ENCODE data around the gene AGER. TPM values are rescaled to one million over a fixed set of nuclear protein-coding genes. Genes with fewer than 3 reads are reported as not detected.

AGER gene
- total and polyA plus RNA-seq, 2 donors (not counting 1 experiment from before 2014, with no cell fraction given): 0.50 to 0.78 TPM

GRCh38 chr6:32151863-32152768 is 31.9 kb downstream of the AGER start, which contains the start of gene PRRT1:
Gene PRRT1 (minus strand): TSS chr6:32151939. CDS start chr6:32151827, 112 bp downstream.
- H3K4me2 ChIP-seq (ENCODE audit: extremely low read depth, insufficient read depth, low read length): peak within 1 kb of the TSS; percentile 99
- peaks cover 18% of the 10 kb centered on the region for H3K4me1 ChIP-seq (ENCODE audit: control insufficient read depth, extremely low read depth, insufficient read depth, low read length)
- peak within 1 kb of the TSS; percentile 80 for H2AFZ ChIP-seq (ENCODE audit: low read length)
- H3K9ac ChIP-seq (ENCODE audit: insufficient read depth, low read length): peak within 1 kb of the TSS; percentile 52
- H3K4me3 ChIP-seq (replicated peaks in 1 of 4; ENCODE audit: control extremely low read depth in 1 of 4, insufficient read depth in 1 of 4, low read depth in 3 of 4, low read length in 4 of 4): peak within 1 kb of the TSS; percentile 53 to 96 (median 93)
- no peak for DNase-seq (ENCODE audit: low read depth in 2 of 2)
- TF ChIP-seq EZH2 (IDR thresholded peaks at IDR 0.05; ENCODE audit: low read length, missing control alignments): no peak
- TF ChIP-seq, protein P1, sequence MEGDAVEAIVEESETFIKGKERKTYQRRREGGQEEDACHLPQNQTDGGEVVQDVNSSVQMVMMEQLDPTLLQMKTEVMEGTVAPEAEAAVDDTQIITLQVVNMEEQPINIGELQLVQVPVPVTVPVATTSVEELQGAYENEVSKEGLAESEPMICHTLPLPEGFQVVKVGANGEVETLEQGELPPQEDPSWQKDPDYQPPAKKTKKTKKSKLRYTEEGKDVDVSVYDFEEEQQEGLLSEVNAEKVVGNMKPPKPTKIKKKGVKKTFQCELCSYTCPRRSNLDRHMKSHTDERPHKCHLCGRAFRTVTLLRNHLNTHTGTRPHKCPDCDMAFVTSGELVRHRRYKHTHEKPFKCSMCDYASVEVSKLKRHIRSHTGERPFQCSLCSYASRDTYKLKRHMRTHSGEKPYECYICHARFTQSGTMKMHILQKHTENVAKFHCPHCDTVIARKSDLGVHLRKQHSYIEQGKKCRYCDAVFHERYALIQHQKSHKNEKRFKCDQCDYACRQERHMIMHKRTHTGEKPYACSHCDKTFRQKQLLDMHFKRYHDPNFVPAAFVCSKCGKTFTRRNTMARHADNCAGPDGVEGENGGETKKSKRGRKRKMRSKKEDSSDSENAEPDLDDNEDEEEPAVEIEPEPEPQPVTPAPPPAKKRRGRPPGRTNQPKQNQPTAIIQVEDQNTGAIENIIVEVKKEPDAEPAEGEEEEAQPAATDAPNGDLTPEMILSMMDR (conservative IDR thresholded peaks at IDR 0.05 in 1 of 2, IDR thresholded peaks at IDR 0.05 in 1 of 2; ENCODE audit: low read depth in 1 of 2, low read length in 2 of 2): no peak
- peaks cover 15% of the 10 kb centered on the region for H3K79me2 ChIP-seq (ENCODE audit: control insufficient read depth, insufficient read depth, low read length)
- H3K9me3 ChIP-seq (ENCODE audit: control insufficient read depth, insufficient read depth, low read depth, low read length): no peaks in the 10 kb centered on the region
- no peaks in the 10 kb centered on the region for H3K36me3 ChIP-seq (ENCODE audit: control insufficient read depth, insufficient read depth, low read length)
- H3K27ac ChIP-seq (ENCODE audit: insufficient read depth, low read length): peak within 1 kb of the TSS; percentile 95
- no peaks in the 10 kb centered on the region for H3K27me3 ChIP-seq (ENCODE audit: control insufficient read depth, insufficient read depth, low read length)
- H4K20me1 ChIP-seq (ENCODE audit: control insufficient read depth, extremely low read depth, insufficient read depth, low read length): no peaks in the 10 kb centered on the region

DNA sequence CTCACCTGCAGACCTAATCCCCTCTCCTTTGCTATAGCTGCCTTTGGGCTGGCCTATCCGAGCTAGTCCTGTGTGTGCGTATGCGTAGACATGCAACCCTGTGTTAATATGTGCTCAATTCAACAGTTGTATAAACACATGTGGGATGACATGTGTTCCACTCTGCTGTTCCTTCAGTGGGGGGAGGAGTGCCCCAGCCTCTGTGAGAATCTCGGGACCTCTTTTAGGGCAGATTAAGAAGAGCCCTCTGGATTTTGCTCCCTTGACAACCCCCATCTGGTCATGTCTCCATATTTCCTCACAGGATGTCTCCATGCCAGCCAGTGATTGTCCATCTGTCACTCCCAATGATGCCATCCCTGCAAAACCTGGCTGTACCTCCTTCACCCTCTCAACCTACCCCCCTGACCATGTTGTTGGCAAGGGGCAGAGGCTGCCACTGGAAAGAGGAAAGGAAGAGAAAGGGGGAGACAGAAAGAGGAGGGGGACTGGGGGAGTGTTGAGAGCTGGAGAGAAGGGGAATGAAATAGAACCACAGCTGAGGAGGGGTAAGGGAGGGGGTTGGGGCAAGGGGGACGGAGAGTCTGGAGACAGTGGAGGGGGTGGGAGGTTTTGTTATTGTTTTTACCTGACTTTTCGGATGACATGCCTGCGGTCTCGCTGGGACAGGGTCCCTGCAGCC is 32.7 kb downstream of the AGER start:
- H3K36me3 ChIP-seq (ENCODE audit: control insufficient read depth, insufficient read depth, low read length): no peaks in the 10 kb centered on the region
- no peak overlapping the region for H3K9ac ChIP-seq (ENCODE audit: insufficient read depth, low read length)
- H3K27ac ChIP-seq (ENCODE audit: insufficient read depth, low read length): no peak overlapping the region
- DNase-seq (ENCODE audit: low read depth in 2 of 2): no peak
- no peaks in the 10 kb centered on the region for H4K20me1 ChIP-seq (ENCODE audit: control insufficient read depth, extremely low read depth, insufficient read depth, low read length)
- H3K27me3 ChIP-seq (ENCODE audit: control insufficient read depth, insufficient read depth, low read length): no peaks in the 10 kb centered on the region
- TF ChIP-seq, protein P1 (conservative IDR thresholded peaks at IDR 0.05 in 1 of 2, IDR thresholded peaks at IDR 0.05 in 1 of 2; ENCODE audit: low read depth in 1 of 2, low read length in 2 of 2): no peak
- no peak for TF ChIP-seq EZH2 (IDR thresholded peaks at IDR 0.05; ENCODE audit: low read length, missing control alignments)
- H2AFZ ChIP-seq (ENCODE audit: low read length): no peak overlapping the region
- H3K4me2 ChIP-seq (ENCODE audit: extremely low read depth, insufficient read depth, low read length): peak overlapping the region; percentile 95
- H3K4me1 ChIP-seq (ENCODE audit: control insufficient read depth, extremely low read depth, insufficient read depth, low read length): peaks cover 18% of the 10 kb centered on the region
- H3K4me3 ChIP-seq (replicated peaks in 1 of 4; ENCODE audit: control extremely low read depth in 1 of 4, insufficient read depth in 1 of 4, low read depth in 3 of 4, low read length in 4 of 4): peak overlapping the region; percentile 36 to 96 (median 46)
- H3K9me3 ChIP-seq (ENCODE audit: control insufficient read depth, insufficient read depth, low read depth, low read length): no peaks in the 10 kb centered on the region
- H3K79me2 ChIP-seq (ENCODE audit: control insufficient read depth, insufficient read depth, low read length): peaks cover 15% of the 10 kb centered on the region
